Endothelial cell of umbilical vein (primary cell): ENCODE results near the gene MYD88. TPM values are rescaled to one million over a fixed set of nuclear protein-coding genes. Genes with fewer than 3 reads are reported as not detected.

Experiments
- BruUV-seq: library from RNA; stranded (reverse); fragments of 400-500 nt; replicated peaks from 2 replicates; lab custom pipeline; 2021; lab: Mats Ljungman, UMichigan
- CTCF ChIA-PET: fragments of 300-600, 350-600 bp; sonication (Branson Sonifier 250); formaldehyde crosslinking; loops from one replicate; lab custom pipeline; 2021; ENCODE audit warnings: antibody characterized with exemption, inconsistent platforms; lab: Charles Lee
- POLR2A ChIA-PET: fragments of 300-600, 350-600 bp; sonication (Branson Sonifier 250); formaldehyde crosslinking; loops from one replicate; lab custom pipeline; 2021; ENCODE audit warnings: antibody characterized with exemption, inconsistent platforms; lab: Charles Lee
- DNase-seq: peaks from one replicate; pipeline ENCODE4 v3.0.0-alpha.2; 2011; ENCODE audit warnings: low read depth, low spot score
- FAIRE-seq: peaks from 2 replicates; lab custom pipeline; 2011; peaks lifted over from hg19 to GRCh38; lab: Jason Lieb, UNC
- H2AFZ ChIP-seq: 2 replicates; pipeline ENCODE4 v1.6.0; 2012; ENCODE audit warnings: low read depth, low read length, control low read depth, inconsistent platforms
- H3K27ac ChIP-seq: 2 replicates; pipeline ENCODE4 v1.5.1; 2011; ENCODE audit warnings: low read depth, mild to moderate bottlenecking, control low read depth, low read length, moderate library complexity; ENCODE audit not compliant: insufficient read depth
- H3K27me3 ChIP-seq, 2 experiments: 2 replicates each; pipeline versions ENCODE4 v1.6.0 to v1.6.1; 2011; ENCODE audit warnings: low read length in 2 of 2, mixed read lengths in 1 of 2; ENCODE audit not compliant: control insufficient read depth in 2 of 2, insufficient read depth in 2 of 2
- H3K36me3 ChIP-seq, 2 experiments: 2 replicates in 1 of 2; 3 replicates in 1 of 2; pipeline ENCODE4 v1.5.1; 2011; ENCODE audit warnings: low read length in 2 of 2, mild to moderate bottlenecking in 1 of 2, moderate library complexity in 1 of 2; ENCODE audit not compliant: control insufficient read depth in 2 of 2, insufficient read depth in 2 of 2; ENCODE audit errors: extremely low read depth in 1 of 2
- H3K4me1 ChIP-seq: 3 replicates; pipeline ENCODE4 v1.5.1; 2011; ENCODE audit warnings: mild to moderate bottlenecking, low read length; ENCODE audit not compliant: control insufficient read depth, insufficient read depth; ENCODE audit errors: extremely low read depth
- H3K4me2 ChIP-seq: 2 replicates; pipeline ENCODE4 v1.6.1; 2011; ENCODE audit warnings: low read length, control low read depth, mixed read lengths; ENCODE audit not compliant: insufficient read depth
- H3K4me3 ChIP-seq, 3 experiments: fragments of 200-600 bp in 1 of 3; sonication (generic), shearing (Covaris generic) in 1 of 3; replicated peaks in 1 of 3; 2 replicates each; pipeline ENCODE4 v1.5.1; 2011 to 2016; ENCODE audit warnings: control low read depth in 3 of 3, low read length in 3 of 3, mild to moderate bottlenecking in 2 of 3, inconsistent platforms in 1 of 3, low read depth in 1 of 3, moderate library complexity in 1 of 3; ENCODE audit not compliant: insufficient read depth in 1 of 3
- H3K79me2 ChIP-seq: 2 replicates; pipeline ENCODE4 v1.6.0; 2012; ENCODE audit warnings: low read length, inconsistent platforms; ENCODE audit not compliant: control insufficient read depth, insufficient read depth
- H3K9ac ChIP-seq: replicated peaks from 2 replicates; pipeline ENCODE3; 2011; ENCODE audit warnings: low read length, control low read depth; ENCODE audit not compliant: insufficient read depth; ENCODE audit errors: extremely low read depth
- H3K9me1 ChIP-seq: replicated peaks from 3 replicates; pipeline ENCODE4 v1.6.0; 2011; ENCODE audit warnings: mild to moderate bottlenecking, low read length; ENCODE audit not compliant: control insufficient read depth, insufficient read depth; ENCODE audit errors: extremely low read depth
- H3K9me3 ChIP-seq: replicated peaks from 2 replicates; pipeline ENCODE4 v1.5.1; 2012; ENCODE audit warnings: low read length, inconsistent platforms; ENCODE audit not compliant: control insufficient read depth, insufficient read depth
- H4K20me1 ChIP-seq: replicated peaks from 2 replicates; pipeline ENCODE3; 2011; ENCODE audit warnings: mild to moderate bottlenecking, low read length; ENCODE audit not compliant: control insufficient read depth, insufficient read depth; ENCODE audit errors: extremely low read depth
- CTCF ChIP-seq, 2 donors: IDR thresholded peaks; 1 replicate in 1 of 2; 2 replicates in 1 of 2; pipeline ENCODE4 v1.5.1; 2011; ENCODE audit warnings: low read length in 2 of 2, mild to moderate bottlenecking in 2 of 2, moderate library complexity in 2 of 2, control low read depth in 1 of 2, inconsistent platforms in 1 of 2, low read depth in 1 of 2; ENCODE audit not compliant: insufficient read depth in 1 of 2; ENCODE audit errors: extremely low read depth in 1 of 2
- EZH2 ChIP-seq: IDR thresholded peaks from 2 replicates; pipeline ENCODE4 v1.6.1; 2012; ENCODE audit warnings: borderline replicate concordance, low read depth, mild to moderate bottlenecking, moderate library complexity, low read length, inconsistent platforms; ENCODE audit not compliant: severe bottlenecking
- FOS ChIP-seq: IDR thresholded peaks from 2 replicates; pipeline ENCODE4 v1.6.1; 2011; ENCODE audit warnings: mild to moderate bottlenecking, low read length, moderate library complexity, borderline replicate concordance; ENCODE audit not compliant: insufficient read depth
- GATA2 ChIP-seq: IDR thresholded peaks from 2 replicates; pipeline ENCODE4 v1.7.0; 2011; ENCODE audit warnings: low read depth, mild to moderate bottlenecking, moderate library complexity, mixed read lengths, low read length; ENCODE audit not compliant: insufficient read length, insufficient read depth
- JUN ChIP-seq: IDR thresholded peaks from 2 replicates; pipeline ENCODE4 v1.6.1; 2011; ENCODE audit warnings: borderline replicate concordance, low read depth; ENCODE audit not compliant: insufficient read length, insufficient read depth
- MAX ChIP-seq: IDR thresholded peaks from 2 replicates; pipeline ENCODE4 v1.6.1; 2011; ENCODE audit not compliant: insufficient read depth, insufficient read length
- MYC ChIP-seq: IDR thresholded peaks from one replicate; pipeline ENCODE4 v1.6.1; 2011; ENCODE audit warnings: mild to moderate bottlenecking, low read depth, low read length
- POLR2A ChIP-seq: IDR thresholded peaks from 2 replicates; pipeline ENCODE4 v1.6.1; 2012; ENCODE audit warnings: low read depth, mild to moderate bottlenecking, control low read depth, low read length
- POLR2AphosphoS5 ChIP-seq: IDR thresholded peaks from 2 replicates; pipeline ENCODE4 v1.6.1; 2012; ENCODE audit warnings: low read depth, mild to moderate bottlenecking, control low read depth, low read length, moderate library complexity; ENCODE audit not compliant: insufficient read depth
- dilution Hi-C: fragments of 300-500 bp; cut with MboI; formaldehyde crosslinking; loops from one replicate; pipeline ENCODE4 v1.15.0; 2019; ENCODE audit warnings: low sequenced_read_pairs; ENCODE audit not compliant: extremely low pct_ligation_motif_present
- intact Hi-C: fragments of 100-400 bp; cut with micrococcal nuclease; formaldehyde crosslinking; loops from one replicate; pipeline ENCODE4 v1.10.0; 2022
- polyA plus RNA-seq, 4 experiments: library from polyadenylated mRNA; depleted of rRNA in 3 of 4; stranded (reverse) in 3 of 4; unstranded in 1 of 4; fragments of >200 nt; gene quantifications; 2 replicates each; pipeline versions ENCODE4 v1.2.1 to v1.2.3, GENCODE V29; 2011 to 2012; ENCODE audit warnings: missing spikeins in 1 of 4
- total RNA-seq: library from RNA; stranded (reverse); gene quantifications from 2 replicates; pipeline ENCODE4 v1.2.3, GENCODE V29; 2021

Gene MYD88
- total and polyA plus RNA-seq, 2 donors (not counting 3 experiments of a cell fraction or from before 2014, with no cell fraction given) = 35.1 to 55.0 TPM

GRCh38 chr3:38094999-38095398 lies 43.5 kb upstream of the MYD88 start:
- H3K4me1 ChIP-seq = no peaks in the 10 kb centered on the region
- TF ChIP-seq JUN (no peak), CTCF (IDR thresholded peaks at IDR 0.05; ENCODE audit: extremely low read depth in 1 of 2, insufficient read depth in 1 of 2, low read depth in 1 of 2, low read length in 2 of 2) (no peak), MAX (no peak), FOS (no peak), MYC (no peak), GATA2 (no peak), EZH2 (no peak), POLR2AphosphoS5 (no peak), POLR2A (no peak)
- H3K27me3 ChIP-seq = peaks cover 0 to 4% of the 10 kb centered on the region in 2 experiments
- ChIA-PET CTCF (no interaction called here), POLR2A (no interaction called here)
- intact Hi-C loops (no loop called here), dilution Hi-C loops (no loop called here)
- H3K79me2 ChIP-seq = no peaks in the 10 kb centered on the region
- no peaks in the 10 kb centered on the region for H3K9me1 ChIP-seq
- no peak for DNase-seq
- no peak overlapping the region for H3K4me3 ChIP-seq
- no peaks in the 10 kb centered on the region for H3K9me3 ChIP-seq
- no TSS peak for BruUV-seq
- H3K36me3 ChIP-seq = no peaks in the 10 kb centered on the region
- H3K27ac ChIP-seq = no peak overlapping the region
- no peak overlapping the region for H3K4me2 ChIP-seq
- H3K9ac ChIP-seq = no peak overlapping the region
- H4K20me1 ChIP-seq = no peaks in the 10 kb centered on the region
- no peak for FAIRE-seq
- H2AFZ ChIP-seq = no peak overlapping the region
